ENCODE measurements around the gene POLK. TPM values are rescaled to one million over a fixed set of nuclear protein-coding genes. Genes with fewer than 3 reads are reported as not detected.
A peak's percentile ranks its signal among the peaks of the same experiment; 100 is the strongest.

Gene POLK
- total and polyA plus RNA-seq, 2 of the 13 experiments (the other 11 are each of a cell fraction or from before 2014, with no cell fraction given), result 8.6 to 11.7 TPM

DNA sequence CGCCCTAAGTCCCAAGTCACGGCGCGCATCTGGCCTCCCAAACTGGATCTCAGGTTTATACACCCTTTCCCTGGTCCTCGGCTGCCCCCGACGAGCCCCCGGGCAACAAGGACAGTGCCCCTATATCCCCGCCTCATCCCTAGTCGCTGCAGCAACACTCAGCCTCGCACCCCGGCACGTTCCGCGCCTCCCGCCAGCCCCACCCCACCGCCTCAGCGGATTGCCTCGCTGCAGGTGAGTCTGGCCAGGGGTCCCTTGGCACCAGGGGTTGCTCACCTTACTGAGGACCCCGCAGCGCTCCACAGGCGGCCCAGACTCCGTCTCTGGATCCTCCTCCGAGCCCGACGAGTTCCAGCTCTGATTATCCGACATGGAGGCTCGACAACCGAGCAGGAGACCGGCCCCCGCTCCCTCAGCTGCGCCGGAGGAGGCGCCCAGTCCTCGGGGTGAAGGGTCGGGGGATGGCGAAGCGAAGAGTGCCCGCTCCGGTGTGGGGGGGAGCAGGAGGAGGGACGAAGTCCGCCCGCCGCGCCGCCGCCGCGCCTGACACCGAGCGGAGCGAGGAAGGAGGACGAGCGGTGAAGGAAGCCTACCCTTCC is 756 bp upstream of the POLK start (continued):
- TF ChIP-seq CAMTA2 (CRISPR knock-in tag; IDR thresholded peaks at IDR 0.05; ENCODE audit: borderline replicate concordance) (0 out of 2 replicates have a peak, but pooled peaks have one; percentile 31), BRD4 (CRISPR knock-in tag; IDR thresholded peaks at IDR 0.05) (0 out of 2 replicates have a peak, but pooled peaks have one; percentile 37), ZNF230 (CRISPR knock-in tag; IDR thresholded peaks at IDR 0.05) (0 out of 2 replicates have a peak, but pooled peaks have one; percentile 44), AHR (CRISPR knock-in tag; IDR thresholded peaks at IDR 0.05) (no peak), MTA1 (CRISPR knock-in tag; IDR thresholded peaks at IDR 0.05; ENCODE audit: borderline replicate concordance) (peak; percentile 64; the same call in 1 of the 2 replicates), ZNF136 (CRISPR knock-in tag; IDR thresholded peaks at IDR 0.05; ENCODE audit: low read depth) (0 out of 2 replicates have a peak, but pooled peaks have one; percentile 77), ZNF350 (CRISPR knock-in tag; IDR thresholded peaks at IDR 0.05; ENCODE audit: borderline replicate concordance, low read depth) (0 out of 2 replicates have a peak, but pooled peaks have one; percentile 52), ZBED4 (CRISPR knock-in tag; IDR thresholded peaks at IDR 0.05; ENCODE audit: borderline replicate concordance) (0 out of 2 replicates have a peak, but pooled peaks have one; percentile 7), RARA (CRISPR knock-in tag; IDR thresholded peaks at IDR 0.05) (0 out of 2 replicates have a peak, but pooled peaks have one; percentile 27), FOXC1 (CRISPR knock-in tag; IDR thresholded peaks at IDR 0.05; ENCODE audit: borderline replicate concordance) (peak; percentile 56; the same call in 1 of the 2 replicates), ZNF598 (CRISPR knock-in tag; IDR thresholded peaks at IDR 0.05; ENCODE audit: borderline replicate concordance) (peak; percentile 41; the same call in 1 of the 2 replicates), ZFP90 (CRISPR knock-in tag; IDR thresholded peaks at IDR 0.05; ENCODE audit: borderline replicate concordance) (0 out of 2 replicates have a peak, but pooled peaks have one; percentile 36)
- TF ChIP-seq, protein P1, sequence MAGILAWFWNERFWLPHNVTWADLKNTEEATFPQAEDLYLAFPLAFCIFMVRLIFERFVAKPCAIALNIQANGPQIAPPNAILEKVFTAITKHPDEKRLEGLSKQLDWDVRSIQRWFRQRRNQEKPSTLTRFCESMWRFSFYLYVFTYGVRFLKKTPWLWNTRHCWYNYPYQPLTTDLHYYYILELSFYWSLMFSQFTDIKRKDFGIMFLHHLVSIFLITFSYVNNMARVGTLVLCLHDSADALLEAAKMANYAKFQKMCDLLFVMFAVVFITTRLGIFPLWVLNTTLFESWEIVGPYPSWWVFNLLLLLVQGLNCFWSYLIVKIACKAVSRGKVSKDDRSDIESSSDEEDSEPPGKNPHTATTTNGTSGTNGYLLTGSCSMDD (CRISPR knock-in tag; IDR thresholded peaks at IDR 0.05), result 0 out of 2 replicates have a peak, but pooled peaks have one; percentile 58
- TF ChIP-seq, protein P2, sequence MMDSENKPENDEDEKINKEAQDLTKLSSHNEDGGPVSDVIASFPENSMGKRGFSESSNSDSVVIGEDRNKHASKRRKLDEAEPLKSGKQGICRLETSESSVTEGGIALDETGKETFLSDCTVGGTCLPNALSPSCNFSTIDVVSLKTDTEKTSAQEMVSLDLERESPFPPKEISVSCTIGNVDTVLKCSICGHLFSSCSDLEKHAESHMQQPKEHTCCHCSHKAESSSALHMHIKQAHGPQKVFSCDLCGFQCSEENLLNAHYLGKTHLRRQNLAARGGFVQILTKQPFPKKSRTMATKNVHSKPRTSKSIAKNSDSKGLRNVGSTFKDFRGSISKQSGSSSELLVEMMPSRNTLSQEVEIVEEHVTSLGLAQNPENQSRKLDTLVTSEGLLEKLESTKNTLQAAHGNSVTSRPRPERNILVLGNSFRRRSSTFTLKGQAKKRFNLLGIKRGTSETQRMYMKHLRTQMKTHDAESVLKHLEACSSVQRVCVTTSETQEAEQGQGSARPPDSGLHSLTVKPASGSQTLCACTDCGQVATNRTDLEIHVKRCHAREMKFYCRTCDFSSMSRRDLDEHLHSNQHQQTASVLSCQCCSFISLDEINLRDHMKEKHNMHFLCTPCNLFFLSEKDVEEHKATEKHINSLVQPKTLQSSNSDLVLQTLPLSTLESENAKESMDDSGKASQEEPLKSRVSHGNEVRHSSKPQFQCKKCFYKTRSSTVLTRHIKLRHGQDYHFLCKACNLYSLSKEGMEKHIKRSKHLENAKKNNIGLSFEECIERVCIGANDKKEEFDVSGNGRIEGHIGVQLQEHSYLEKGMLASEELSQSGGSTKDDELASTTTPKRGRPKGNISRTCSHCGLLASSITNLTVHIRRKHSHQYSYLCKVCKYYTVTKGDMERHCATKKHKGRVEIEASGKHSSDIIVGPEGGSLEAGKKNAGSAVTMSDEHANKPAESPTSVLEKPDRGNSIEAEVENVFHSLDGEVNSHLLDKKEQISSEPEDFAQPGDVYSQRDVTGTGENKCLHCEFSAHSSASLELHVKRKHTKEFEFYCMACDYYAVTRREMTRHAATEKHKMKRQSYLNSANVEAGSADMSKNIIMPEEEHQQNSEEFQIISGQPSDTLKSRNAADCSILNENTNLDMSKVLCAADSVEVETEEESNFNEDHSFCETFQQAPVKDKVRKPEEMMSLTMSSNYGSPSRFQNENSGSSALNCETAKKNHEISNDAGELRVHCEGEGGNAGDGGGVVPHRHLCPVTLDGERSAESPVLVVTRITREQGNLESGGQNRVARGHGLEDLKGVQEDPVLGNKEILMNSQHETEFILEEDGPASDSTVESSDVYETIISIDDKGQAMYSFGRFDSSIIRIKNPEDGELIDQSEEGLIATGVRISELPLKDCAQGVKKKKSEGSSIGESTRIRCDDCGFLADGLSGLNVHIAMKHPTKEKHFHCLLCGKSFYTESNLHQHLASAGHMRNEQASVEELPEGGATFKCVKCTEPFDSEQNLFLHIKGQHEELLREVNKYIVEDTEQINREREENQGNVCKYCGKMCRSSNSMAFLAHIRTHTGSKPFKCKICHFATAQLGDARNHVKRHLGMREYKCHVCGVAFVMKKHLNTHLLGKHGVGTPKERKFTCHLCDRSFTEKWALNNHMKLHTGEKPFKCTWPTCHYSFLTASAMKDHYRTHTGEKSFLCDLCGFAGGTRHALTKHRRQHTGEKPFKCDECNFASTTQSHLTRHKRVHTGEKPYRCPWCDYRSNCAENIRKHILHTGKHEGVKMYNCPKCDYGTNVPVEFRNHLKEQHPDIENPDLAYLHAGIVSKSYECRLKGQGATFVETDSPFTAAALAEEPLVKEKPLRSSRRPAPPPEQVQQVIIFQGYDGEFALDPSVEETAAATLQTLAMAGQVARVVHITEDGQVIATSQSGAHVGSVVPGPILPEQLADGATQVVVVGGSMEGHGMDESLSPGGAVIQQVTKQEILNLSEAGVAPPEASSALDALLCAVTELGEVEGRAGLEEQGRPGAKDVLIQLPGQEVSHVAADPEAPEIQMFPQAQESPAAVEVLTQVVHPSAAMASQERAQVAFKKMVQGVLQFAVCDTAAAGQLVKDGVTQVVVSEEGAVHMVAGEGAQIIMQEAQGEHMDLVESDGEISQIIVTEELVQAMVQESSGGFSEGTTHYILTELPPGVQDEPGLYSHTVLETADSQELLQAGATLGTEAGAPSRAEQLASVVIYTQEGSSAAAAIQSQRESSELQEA (CRISPR knock-in tag; IDR thresholded peaks at IDR 0.05; ENCODE audit: not compliant biosample characterization), result peak; percentile 69
